AG04450 (cell line): Measurements from ENCODE around the gene FAM107B. TPM values are rescaled to one million over a fixed set of nuclear protein-coding genes. Genes with fewer than 3 reads are reported as not detected.

Experiments
- CTCF ChIA-PET: fragments of 300-600, 350-600 bp; formaldehyde crosslinking; extraction: SDS; loops from one replicate; lab custom pipeline; 2022; ENCODE audit warnings: antibody characterized with exemption, inconsistent platforms; lab: Charles Lee
- POLR2A ChIA-PET: fragments of 350-600 bp; formaldehyde crosslinking; extraction: SDS; loops from one replicate; lab custom pipeline; 2021; ENCODE audit warnings: antibody characterized with exemption, inconsistent platforms; lab: Yijun Ruan, JAX
- DNase-seq: peaks from one replicate; pipeline ENCODE4 v3.0.0-alpha.2; 2011; ENCODE audit warnings: low read depth, low spot score
- H3K27ac ChIP-seq: one replicate; pipeline ENCODE4 v1.5.1; 2012; ENCODE audit warnings: low read depth, low read length, control low read depth
- H3K27me3 ChIP-seq: one replicate; pipeline ENCODE4 v1.6.0; 2012; ENCODE audit warnings: low read length; ENCODE audit not compliant: control insufficient read depth, insufficient read depth
- H3K4me3 ChIP-seq: 2 replicates; pipeline ENCODE4 v1.5.1; 2011; ENCODE audit warnings: mild to moderate bottlenecking, low read depth, low read length, control low read depth
- H3K9me3 ChIP-seq: 2 replicates; pipeline ENCODE4 v1.5.1; 2012; ENCODE audit warnings: low read length; ENCODE audit not compliant: control insufficient read depth, insufficient read depth
- CTCF ChIP-seq: IDR thresholded peaks from 2 replicates; pipeline ENCODE4 v1.5.1; 2011; ENCODE audit warnings: low read depth, low read length, control low read depth, inconsistent platforms
- polyA plus RNA-seq: library from polyadenylated mRNA; depleted of rRNA; stranded (reverse); fragments of >200 nt; gene quantifications from 2 replicates; pipeline ENCODE4 v1.2.3, GENCODE V29; 2011

The FAM107B gene
- polyA plus RNA-seq, 1 experiment: 41.4 TPM

GRCh38 chr10:14665865-14666857, 108.5 kb downstream of the FAM107B start:
- Histone ChIP-seq H3K4me3 (no peak overlapping the region), H3K27ac (no peak overlapping the region), H3K9me3 (no peaks in the 10 kb centered on the region), H3K27me3 (no peaks in the 10 kb centered on the region)
- CTCF ChIA-PET: interaction anchor here (0.5 kb wide), 1 partner anchor 32 kb away, joined by 3 read pairs; no protein-coding TSS in a partner anchor
- TF ChIP-seq CTCF: no peak
- POLR2A ChIA-PET: no interaction called here
- DNase-seq: no peak

- no peak for DNase-seq
- H3K27ac ChIP-seq: no peak overlapping the region
- CTCF ChIA-PET: interaction anchor here (0.5 kb wide), 1 partner anchor 32 kb away, joined by 3 read pairs; no protein-coding TSS in a partner anchor
- no peak for TF ChIP-seq CTCF
- H3K9me3 ChIP-seq: no peaks in the 10 kb centered on the region
- no peak overlapping the region for H3K4me3 ChIP-seq
- no peaks in the 10 kb centered on the region for H3K27me3 ChIP-seq
- POLR2A ChIA-PET: no interaction called here
These were observed 109.4 kb downstream of the FAM107B start for GRCh38 chr10:14665304-14665703.

GRCh38 chr10:14664345-14664744, 110.4 kb downstream of the FAM107B start:
- H3K4me3 ChIP-seq: no peak overlapping the region
- H3K27ac ChIP-seq: no peak overlapping the region
- H3K27me3 ChIP-seq: no peaks in the 10 kb centered on the region
- no peaks in the 10 kb centered on the region for H3K9me3 ChIP-seq
- no peak for TF ChIP-seq CTCF
- POLR2A ChIA-PET: no interaction called here
- no peak for DNase-seq
- CTCF ChIA-PET: no interaction called here

GRCh38 chr10:14661818-14662217, 112.9 kb downstream of the FAM107B start:
- ChIA-PET POLR2A (no interaction called here), CTCF (no interaction called here)
- Histone ChIP-seq H3K27me3 (no peaks in the 10 kb centered on the region), H3K4me3 (no peak overlapping the region), H3K9me3 (no peaks in the 10 kb centered on the region), H3K27ac (no peak overlapping the region)
- no peak for TF ChIP-seq CTCF
- no peak for DNase-seq

GRCh38 chr10:14660831-14661230, 113.9 kb downstream of the FAM107B start:
- H3K27me3 ChIP-seq: no peaks in the 10 kb centered on the region
- ChIA-PET POLR2A (no interaction called here), CTCF (no interaction called here)
- DNase-seq: no peak
- no peak overlapping the region for H3K4me3 ChIP-seq
- no peaks in the 10 kb centered on the region for H3K9me3 ChIP-seq
- no peak overlapping the region for H3K27ac ChIP-seq
- no peak for TF ChIP-seq CTCF
